CD4-positive, alpha-beta T cell treated with Interleukin-17A for 4 hours (primary cell): ENCODE results near the gene ATXN1.
"Not testable (repeated sequence)": the region's sequence is repeated elsewhere in the genome, so short reads cannot be mapped to it uniquely, and the experiment has no call there.

ENCODE experiments used
- DNase-seq: peaks from one replicate; pipeline ENCODE4 v3.0.0-alpha.2; 2020; ENCODE audit warnings: mixed read lengths

The ATXN1 gene

DNA sequence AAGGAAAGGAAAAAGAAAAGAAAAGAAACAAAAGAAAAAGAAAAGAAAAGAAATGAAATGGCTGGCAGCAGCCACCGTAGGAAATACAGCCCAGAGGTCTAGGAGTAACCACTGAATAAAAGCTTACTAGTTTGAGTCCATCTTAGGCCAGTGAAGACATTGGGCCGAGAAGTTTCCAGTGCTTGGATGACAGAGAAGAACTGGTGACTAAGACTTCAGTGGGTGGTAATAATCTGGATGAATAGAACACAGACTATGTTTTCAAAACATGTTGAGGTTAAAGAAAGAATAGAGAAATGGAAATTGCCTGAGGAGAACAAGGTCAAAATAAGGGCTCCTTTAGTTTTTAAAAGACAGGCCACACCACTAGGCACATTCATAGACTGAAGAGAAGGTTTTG, 198.8 kb downstream of the ATXN1 start:
- no peak for DNase-seq

DNA sequence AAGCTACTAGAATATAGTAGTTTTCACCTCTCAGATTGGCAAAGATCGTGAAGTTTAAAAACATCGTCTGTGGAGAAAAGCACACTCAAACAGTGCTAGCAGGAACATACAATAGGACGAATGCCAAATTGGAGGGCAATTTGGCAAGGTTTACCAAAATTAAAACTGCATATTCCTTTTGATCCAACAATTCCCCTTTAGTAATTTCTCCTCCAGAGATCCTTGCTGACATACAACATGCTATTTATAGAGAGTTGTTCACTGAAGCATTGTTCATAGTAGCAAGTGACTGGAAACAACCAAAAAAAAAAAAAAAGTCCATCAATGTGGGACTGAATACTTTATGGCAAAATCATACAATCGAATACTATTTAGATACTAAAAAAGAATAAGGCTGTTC, 202.2 kb downstream of the ATXN1 start:
- DNase-seq: no peak

DNA sequence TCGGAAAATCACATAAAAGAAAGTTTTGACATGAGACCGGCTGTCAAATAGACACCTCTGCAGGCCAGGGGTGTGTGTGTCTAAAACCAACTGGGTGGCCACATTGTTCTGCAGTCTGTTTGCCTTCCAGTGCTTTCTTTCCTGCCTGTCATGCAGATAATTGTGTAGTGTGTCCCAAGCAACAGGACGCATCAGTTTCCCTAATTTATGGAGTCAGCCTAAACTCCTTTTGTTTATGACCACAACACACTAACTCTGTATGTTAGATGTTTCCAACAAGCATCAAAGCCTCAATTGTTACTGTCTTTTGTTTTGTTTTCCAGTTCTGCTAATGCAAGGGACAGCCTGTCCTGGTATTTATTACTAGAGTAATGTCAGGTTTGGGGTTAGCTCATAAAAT, 205.7 kb downstream of the ATXN1 start:
- no peak for DNase-seq

GRCh38 chr6:16553531-16553930, 207.7 kb downstream of the ATXN1 start:
- DNase-seq: no peak

DNA sequence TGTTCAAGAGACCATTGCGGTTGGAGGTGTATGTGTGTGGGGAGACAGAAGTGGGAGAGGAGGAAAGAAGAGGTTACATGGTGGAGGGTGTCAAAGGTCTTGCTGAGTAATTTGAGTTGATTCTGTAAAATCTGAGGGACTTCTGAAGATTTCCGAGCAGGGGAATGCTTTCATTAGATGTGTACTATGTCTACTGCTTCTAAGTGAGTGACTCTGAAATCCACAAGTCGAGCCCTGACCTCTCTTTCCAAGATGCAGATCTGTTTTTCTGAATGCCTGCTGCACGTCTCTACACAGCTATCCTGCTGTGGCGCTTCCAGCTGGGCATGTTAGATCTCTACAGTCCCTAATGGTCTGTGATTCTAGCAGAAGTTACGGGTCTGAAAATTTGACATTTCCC, 209.8 kb downstream of the ATXN1 start:
- no peak for DNase-seq

DNA sequence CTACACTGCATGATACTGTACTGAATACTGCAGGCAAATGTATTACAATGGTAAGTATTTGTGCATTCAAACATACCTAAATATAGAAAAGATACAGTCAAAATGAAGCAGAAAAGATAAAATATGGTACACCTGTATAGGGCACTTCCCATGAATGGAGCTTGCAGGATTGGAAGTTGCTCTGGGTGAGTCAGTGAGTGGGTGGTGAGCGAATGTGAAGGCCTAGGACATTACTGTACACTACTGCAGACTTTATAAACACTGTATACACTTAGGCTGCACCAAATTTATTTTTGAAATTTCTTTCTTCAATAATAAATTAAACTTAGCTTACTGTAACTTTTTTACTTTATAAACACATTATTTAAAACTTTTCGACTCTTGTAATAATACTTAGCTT, 213.1 kb downstream of the ATXN1 start:
- no peak for DNase-seq

DNA sequence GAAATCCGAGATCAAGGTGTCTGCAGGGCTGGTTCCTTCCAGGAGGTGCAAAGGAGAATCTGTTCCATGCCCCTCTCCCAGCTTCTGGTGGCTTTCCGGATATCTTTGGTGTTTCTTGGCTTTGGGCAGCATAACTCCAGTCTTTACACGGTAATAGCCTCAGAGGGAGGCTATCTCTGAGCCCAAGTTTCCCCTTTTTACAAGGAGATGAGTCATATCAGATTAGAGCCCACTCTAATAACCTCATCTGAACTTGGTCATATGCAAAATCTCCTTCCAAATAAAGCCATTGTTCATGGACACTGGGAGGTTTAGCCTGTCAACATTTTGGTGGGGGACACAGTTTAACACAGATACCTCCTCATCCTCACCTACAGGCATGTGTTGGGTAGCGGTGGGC, 213.7 kb downstream of the ATXN1 start:
- DNase-seq: no peak

GRCh38 chr6:16546861-16547260, 214.4 kb downstream of the ATXN1 start:
- no peak for DNase-seq

DNA sequence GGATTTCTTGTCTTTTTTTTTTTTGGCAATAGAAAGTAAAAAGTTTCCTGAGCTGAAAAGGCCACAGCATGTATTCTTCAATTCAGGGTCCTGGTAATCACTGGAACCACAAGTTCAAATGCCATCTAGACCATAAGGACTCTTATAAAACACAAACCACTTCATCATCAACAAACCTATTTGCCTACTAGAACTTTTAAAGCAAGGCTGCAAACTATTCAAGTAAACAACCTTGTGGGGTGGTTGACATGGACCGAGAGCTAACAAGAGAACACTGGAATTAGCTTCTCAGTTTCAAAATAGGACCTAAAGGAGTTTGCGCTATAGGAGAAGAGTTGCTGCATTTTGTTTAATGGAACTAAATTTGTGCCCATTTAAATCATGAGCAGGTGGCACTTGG, 215.9 kb downstream of the ATXN1 start:
- DNase-seq: no peak

DNA sequence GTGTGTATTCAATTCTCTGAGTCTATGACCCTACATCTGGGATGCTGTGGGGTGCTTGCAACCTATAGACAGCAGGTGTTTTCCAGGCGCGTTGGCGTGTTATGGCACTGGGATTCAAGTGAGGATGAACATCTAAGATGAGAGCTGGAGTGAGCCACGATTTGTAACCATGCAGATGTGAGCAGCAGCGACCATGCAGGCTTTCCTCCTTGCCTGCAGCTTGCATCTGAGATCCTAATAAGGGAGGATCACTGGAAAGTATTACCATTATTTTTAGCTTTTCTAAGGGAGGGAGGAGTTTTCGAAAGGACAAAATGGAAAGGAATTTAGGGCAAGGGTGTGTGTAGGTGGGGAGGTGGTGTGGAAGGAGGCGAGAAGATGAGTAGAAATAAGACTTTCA, 216.7 kb downstream of the ATXN1 start:
- no peak for DNase-seq

- no peak for DNase-seq
Measured at GRCh38 chr6:16544006-16544405, 217.3 kb downstream of the ATXN1 start.

GRCh38 chr6:16543521-16543920, 217.7 kb downstream of the ATXN1 start:
- DNase-seq: no peak

- no peak for DNase-seq
Measured at GRCh38 chr6:16542070-16542469, 219.2 kb downstream of the ATXN1 start.

- no peak for DNase-seq
Measured at GRCh38 chr6:16540804-16541752, 220.2 kb downstream of the ATXN1 start.

DNA sequence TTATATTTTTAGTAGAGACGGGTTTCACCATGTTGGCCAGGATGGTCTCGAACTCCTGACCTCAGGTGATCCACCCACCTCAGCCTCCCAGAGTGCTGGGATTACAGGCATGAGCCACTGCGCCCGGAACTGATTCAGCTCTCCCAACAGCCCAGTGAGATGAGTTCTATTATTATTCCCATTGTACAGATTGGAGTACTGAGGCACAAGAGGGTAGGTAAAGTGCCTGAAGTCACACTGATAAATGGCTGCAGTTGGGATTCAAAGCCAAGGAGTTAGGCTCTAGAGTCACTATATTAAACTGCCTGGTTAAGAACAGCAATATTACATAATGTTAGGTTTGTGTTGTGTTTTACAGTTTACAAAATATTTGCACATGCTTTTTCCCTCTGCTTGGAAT, 220.9 kb downstream of the ATXN1 start:
- not testable (repeated sequence) for DNase-seq

DNA sequence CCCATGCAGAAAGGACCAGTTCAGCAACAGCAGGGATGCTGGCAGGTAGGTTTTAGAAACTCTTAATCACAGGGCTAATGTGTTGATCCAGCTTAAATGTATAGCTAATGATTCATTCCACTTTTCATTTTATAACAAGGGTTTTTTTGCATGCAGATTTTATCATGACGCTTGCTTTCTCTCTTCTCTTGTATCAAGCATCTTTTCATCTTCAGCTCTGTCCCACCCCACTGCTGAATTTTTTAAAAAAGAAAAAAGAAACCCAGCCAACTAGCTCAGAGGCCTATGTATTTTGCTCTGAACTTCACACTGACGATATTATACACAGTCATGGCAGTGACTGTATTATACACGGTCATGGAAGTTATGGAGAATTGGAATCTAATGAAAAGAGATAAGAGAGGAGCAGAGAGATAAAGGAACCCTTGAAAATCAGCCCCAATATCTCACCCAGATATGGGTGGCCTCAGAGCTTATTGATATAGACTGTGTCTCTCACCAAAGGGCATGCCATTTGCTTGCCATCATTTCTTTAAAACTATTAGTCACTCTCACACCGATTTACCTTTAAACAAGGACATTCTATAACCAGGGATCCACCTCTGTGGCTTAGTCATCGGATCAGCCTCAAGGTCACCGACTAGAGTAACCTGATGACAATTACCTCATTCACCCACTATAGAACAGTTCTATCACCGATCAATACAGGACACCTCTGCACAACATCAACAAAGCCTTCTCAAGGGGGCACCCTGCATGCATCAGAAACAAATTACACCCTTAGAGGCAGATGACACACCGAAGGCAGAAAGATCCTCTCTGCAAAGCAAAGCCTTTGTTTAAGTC, 222.0 kb downstream of the ATXN1 start:
- no peak for DNase-seq

DNA sequence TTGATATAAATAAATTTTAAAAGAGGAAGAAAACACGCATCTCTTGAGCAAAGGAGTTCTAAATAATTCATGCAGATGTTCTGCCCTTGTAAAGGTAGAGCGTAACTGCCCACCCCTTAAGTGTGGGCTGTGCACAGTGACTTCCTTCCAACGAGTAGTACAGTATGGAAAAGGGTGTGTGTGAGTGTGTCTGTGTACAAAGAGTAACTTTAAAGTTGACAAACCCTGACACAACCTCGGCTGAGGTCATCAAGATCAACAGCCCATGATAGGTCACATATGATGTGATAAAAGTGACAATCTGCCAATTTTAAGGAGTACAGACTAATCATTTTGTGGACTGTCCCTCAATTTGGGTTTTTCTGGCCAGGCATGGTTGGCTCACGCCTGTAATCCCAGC, 225.7 kb downstream of the ATXN1 start:
- DNase-seq: no peak

- no peak for DNase-seq
Measured at GRCh38 chr6:16533721-16534136, 227.5 kb downstream of the ATXN1 start.

GRCh38 chr6:16533210-16533609, 228.1 kb downstream of the ATXN1 start:
- DNase-seq: no peak

DNA sequence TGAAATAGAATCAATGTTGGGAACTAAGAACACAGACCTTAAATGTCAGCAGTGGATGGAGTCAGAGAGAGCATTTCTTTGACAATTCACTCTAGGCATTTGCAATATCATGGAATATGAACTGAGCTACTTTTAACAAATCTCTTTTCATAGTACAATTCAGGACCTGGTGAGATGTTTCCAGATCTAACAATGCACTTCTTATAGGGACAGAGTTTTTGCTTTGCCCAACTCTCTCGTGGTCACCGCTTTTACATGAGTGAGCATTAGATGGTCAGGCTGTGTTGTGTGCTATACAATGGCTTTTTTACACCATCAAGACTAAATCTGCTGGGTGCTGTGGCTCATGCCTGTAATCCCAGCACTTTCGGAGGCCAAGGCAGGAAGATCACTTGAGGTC, 233.6 kb downstream of the ATXN1 start:
- no peak for DNase-seq

DNA sequence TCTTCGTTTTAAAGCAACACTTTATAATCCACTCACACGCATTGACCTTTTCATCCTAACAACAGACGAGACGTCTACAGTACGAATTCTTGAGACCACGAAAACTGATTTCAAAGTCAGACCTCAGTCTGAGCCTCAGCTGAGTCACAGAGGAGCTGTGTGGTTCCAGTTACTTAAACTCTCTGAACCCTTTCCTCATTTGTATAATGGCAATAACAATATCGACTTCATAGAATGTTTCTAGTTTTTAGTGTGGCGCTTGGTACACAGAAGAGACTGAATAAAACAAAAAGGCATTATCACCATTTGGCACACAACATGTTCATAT, 236.9 kb downstream of the ATXN1 start:
- DNase-seq: no peak

DNA sequence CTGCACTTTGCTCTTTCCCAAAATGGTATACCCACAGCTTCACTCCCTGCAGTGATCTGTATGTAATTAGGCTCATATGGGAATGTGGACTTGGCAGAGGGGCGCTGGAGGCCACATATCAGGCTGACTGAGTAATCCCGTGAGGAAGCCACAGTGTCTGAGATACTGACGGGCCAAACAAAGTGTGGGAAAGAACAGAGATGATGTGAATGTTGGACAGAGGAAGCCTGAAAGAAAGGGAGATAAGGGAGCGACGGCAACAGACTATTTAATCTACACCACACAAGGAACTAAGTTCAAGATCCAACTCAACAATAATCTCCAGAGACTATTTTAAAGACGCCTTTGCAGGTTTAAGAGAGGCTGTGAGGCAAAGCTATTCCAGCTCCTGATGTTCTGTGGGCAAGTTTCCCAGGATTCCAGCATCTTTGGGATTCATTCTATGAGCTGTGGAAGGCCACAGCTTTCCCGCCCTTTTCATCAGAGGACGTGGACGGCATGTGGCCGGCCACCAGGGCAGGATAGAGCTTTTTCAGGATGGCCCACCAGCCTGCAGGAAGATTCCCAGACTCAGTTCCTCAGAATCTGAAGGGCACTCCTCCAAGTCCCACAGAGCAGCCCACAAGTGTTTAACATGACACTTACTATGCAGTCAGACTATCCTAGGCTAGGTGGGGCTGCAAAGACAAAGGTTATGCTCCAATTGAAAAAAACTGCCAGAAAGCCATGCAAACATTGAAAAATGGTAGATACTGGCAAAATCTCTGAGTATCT, 237.5 kb downstream of the ATXN1 start:
- no peak for DNase-seq

GRCh38 chr6:16522937-16523336, 238.3 kb downstream of the ATXN1 start:
- DNase-seq: no peak
